Liver (tissue), 9 donors: ENCODE data around the gene NCS1. TPM values are rescaled to one million over a fixed set of nuclear protein-coding genes. Genes with fewer than 3 reads are reported as not detected.

ENCODE experiments used
- DNase-seq: peaks from one replicate; pipeline ENCODE4 v3.0.0-alpha.2; 2017; ENCODE audit warnings: low spot score
- H3K27ac ChIP-seq, 2 donors: one replicate each; pipeline ENCODE4 v1.7.0; 2013; ENCODE audit warnings: inconsistent platforms in 2 of 2, low read length in 2 of 2, control low read depth in 1 of 2, low read depth in 1 of 2, mild to moderate bottlenecking in 1 of 2
- H3K27me3 ChIP-seq, 4 donors: one replicate each; pipeline versions ENCODE4 v1.6.1 to v1.7.0; 2013; ENCODE audit warnings: low read length in 3 of 4, inconsistent platforms in 1 of 4, mild to moderate bottlenecking in 1 of 4, moderate library complexity in 1 of 4; ENCODE audit not compliant: control insufficient read depth in 4 of 4, insufficient read depth in 4 of 4
- H3K36me3 ChIP-seq, 4 donors: one replicate each; pipeline versions ENCODE4 v1.6.1 to v1.7.0; 2013; ENCODE audit warnings: low read length in 3 of 4, mild to moderate bottlenecking in 3 of 4, low read depth in 1 of 4, moderate library complexity in 1 of 4; ENCODE audit not compliant: control insufficient read depth in 4 of 4, insufficient read depth in 3 of 4
- H3K4me1 ChIP-seq, 4 donors: one replicate each; pipeline versions ENCODE4 v1.6.1 to v1.7.0; 2013; ENCODE audit warnings: low read length in 3 of 4, mild to moderate bottlenecking in 3 of 4, moderate library complexity in 1 of 4; ENCODE audit not compliant: control insufficient read depth in 4 of 4, insufficient read depth in 4 of 4
- H3K4me3 ChIP-seq, 3 donors: one replicate each; pipeline versions ENCODE4 v1.6.1 to v1.7.0; 2013; ENCODE audit warnings: low read length in 3 of 3, control low read depth in 1 of 3, low read depth in 1 of 3, mild to moderate bottlenecking in 1 of 3
- H3K9ac ChIP-seq, 2 donors: one replicate each; pipeline ENCODE4 v1.7.0; 2013; ENCODE audit warnings: low read length in 2 of 2, mild to moderate bottlenecking in 2 of 2, moderate library complexity in 2 of 2, control low read depth in 1 of 2, low read depth in 1 of 2
- H3K9me3 ChIP-seq, 4 donors: one replicate each; pipeline versions ENCODE4 v1.6.1 to v1.7.0; 2013; ENCODE audit warnings: low read length in 3 of 4; ENCODE audit not compliant: control insufficient read depth in 4 of 4
- EGR1 ChIP-seq, 2 donors: IDR thresholded peaks; 2 replicates each; pipeline ENCODE4 v1.6.1; 2016 to 2018; ENCODE audit warnings: antibody characterized with exemption in 2 of 2, low read depth in 2 of 2
- FOXA1 ChIP-seq: IDR thresholded peaks from 2 replicates; pipeline ENCODE4 v1.6.1; 2016; ENCODE audit warnings: antibody characterized with exemption
- FOXA2 ChIP-seq: IDR thresholded peaks from 2 replicates; pipeline ENCODE4 v1.6.1; 2016; ENCODE audit warnings: antibody characterized with exemption
- GABPA ChIP-seq, 2 donors: IDR thresholded peaks in 1 of 2; conservative IDR thresholded peaks in 1 of 2; 2 replicates each; pipeline ENCODE4 v1.6.1; 2016; ENCODE audit warnings: antibody characterized with exemption in 2 of 2, mild to moderate bottlenecking in 1 of 2, moderate library complexity in 1 of 2
- HNF4A ChIP-seq, 2 donors: conservative IDR thresholded peaks; 2 replicates each; pipeline ENCODE4 v1.6.1; 2016; ENCODE audit warnings: antibody characterized with exemption in 2 of 2, mild to moderate bottlenecking in 2 of 2
- HNF4G ChIP-seq: IDR thresholded peaks from 2 replicates; pipeline ENCODE4 v1.6.1; 2016; ENCODE audit warnings: antibody characterized with exemption
- JUND ChIP-seq, 2 donors: IDR thresholded peaks; 2 replicates each; pipeline ENCODE4 v1.6.1; 2016; ENCODE audit warnings: antibody characterized with exemption in 2 of 2
- NR2F2 ChIP-seq: IDR thresholded peaks from 2 replicates; pipeline ENCODE4 v1.6.1; 2016; ENCODE audit warnings: antibody characterized with exemption
- RAD21 ChIP-seq, 2 donors: IDR thresholded peaks; 2 replicates each; pipeline ENCODE4 v1.6.1; 2016; ENCODE audit warnings: antibody characterized with exemption in 2 of 2, mild to moderate bottlenecking in 2 of 2
- RXRA ChIP-seq, 2 donors: IDR thresholded peaks; 2 replicates each; pipeline ENCODE4 v1.6.1; 2017 to 2018; ENCODE audit warnings: antibody characterized with exemption in 2 of 2, mild to moderate bottlenecking in 1 of 2
- SP1 ChIP-seq: IDR thresholded peaks from 2 replicates; pipeline ENCODE4 v1.6.1; 2018; ENCODE audit warnings: antibody characterized with exemption, mild to moderate bottlenecking
- TAF1 ChIP-seq: conservative IDR thresholded peaks from 2 replicates; pipeline ENCODE4 v1.6.1; 2016; ENCODE audit warnings: antibody characterized with exemption, mild to moderate bottlenecking
- YY1 ChIP-seq: IDR thresholded peaks from 2 replicates; pipeline ENCODE4 v1.6.1; 2016; ENCODE audit warnings: antibody characterized with exemption, mild to moderate bottlenecking
- WGBS: extraction: QIAGEN DNeasy Blood & Tissue Kit; methylation state at CpG from one replicate; pipeline ENCODE4 v1.1.7; 2013; 5-methylcytosine and 5-hydroxymethylcytosine counted together
- polyA plus RNA-seq, 2 donors: library from polyadenylated mRNA; stranded (reverse) in 1 of 2; unstranded in 1 of 2; fragments of 200-250 nt in 1 of 2; fragments of >200 nt in 1 of 2; fragmentation: Nextera tagmentation in 1 of 2; extraction: Ambion mirVana in 1 of 2; gene quantifications; one replicate each; pipeline versions ENCODE4 v1.2.1 to v1.2.3, GENCODE V29; 2013 to 2015
- total RNA-seq, 2 donors: library from RNA; depleted of rRNA; stranded (reverse); fragments of >200 nt; gene quantifications; one replicate each; pipeline ENCODE4 v1.2.3, GENCODE V29; 2014
- TF ChIP-seq, protein P1 (sequence below): fragments of 150-350 bp; IDR thresholded peaks from 2 replicates; pipeline ENCODE4 v1.5.1; 2017; ENCODE audit warnings: improper control_type of control experiment, low read depth, low read length; ENCODE audit not compliant: missing input control
- TF ChIP-seq, protein P2 (sequence below): IDR thresholded peaks from 2 replicates; pipeline ENCODE4 v1.6.1; 2016; ENCODE audit warnings: antibody characterized with exemption, mild to moderate bottlenecking
- TF ChIP-seq, protein P3 (sequence below): IDR thresholded peaks from 2 replicates; pipeline ENCODE4 v1.6.1; 2016; ENCODE audit warnings: antibody characterized with exemption
- TF ChIP-seq, protein P4 (sequence below): IDR thresholded peaks from 2 replicates; pipeline ENCODE4 v1.6.1; 2016; ENCODE audit warnings: antibody characterized with exemption
- TF ChIP-seq, protein P5 (sequence below): IDR thresholded peaks from 2 replicates; pipeline ENCODE4 v1.6.1; 2016; ENCODE audit warnings: antibody characterized with exemption
- donor health status: healthy.
- donor health status: healthy.
- donor health status: healthy.
- donor health status: healthy.
- donor health status: healthy.

NCS1 gene
- total and polyA plus RNA-seq, 4 donors, result 0.35 to 2.5 (median 1.2) TPM

DNA sequence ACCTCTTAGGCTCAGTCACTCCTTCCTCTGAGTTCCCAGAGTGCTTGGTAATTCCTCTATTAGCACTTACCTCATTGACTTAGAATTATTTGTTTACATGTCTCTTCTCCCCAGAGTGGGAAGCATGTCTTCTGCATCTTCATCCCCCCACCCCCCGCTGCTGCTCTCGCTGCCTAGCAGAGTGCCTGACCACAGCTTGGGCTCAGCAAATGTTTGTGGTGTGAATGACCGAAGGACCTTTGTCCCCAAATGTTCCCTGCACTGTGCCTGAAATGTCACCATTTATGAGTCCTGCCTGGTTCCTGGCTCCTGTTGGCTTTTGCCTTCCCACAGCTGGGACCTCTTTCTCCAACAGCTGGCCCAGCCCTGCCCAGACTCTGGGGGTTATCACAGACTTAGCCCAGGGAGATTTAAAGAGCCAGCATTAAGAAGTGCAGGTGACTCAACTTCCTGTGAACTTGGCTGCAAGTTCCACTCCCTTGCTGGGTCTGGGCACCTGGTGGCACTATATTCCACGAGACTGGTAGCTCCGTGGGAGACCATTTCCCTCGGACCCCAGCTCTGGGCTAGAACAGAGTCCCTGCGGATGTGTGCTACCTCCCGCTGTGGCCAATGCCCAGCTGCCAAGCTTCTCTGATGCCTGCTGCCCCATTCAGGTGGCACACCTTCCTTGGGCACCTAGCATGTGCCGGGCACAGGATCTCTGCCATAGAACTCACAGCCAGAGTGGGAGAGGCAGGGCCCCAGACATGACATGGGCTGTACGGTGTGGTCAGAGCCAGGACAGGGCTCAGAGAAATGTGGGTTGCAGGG lies 91.6 kb downstream of the NCS1 start:
- Histone ChIP-seq H3K9me3 (no peaks in the 10 kb centered on the region), H3K4me1 (peaks cover 18 to 49% (median 32%) of the 10 kb centered on the region in 4 donors), H3K27me3 (peaks cover 0 to 2% (median 0%) of the 10 kb centered on the region in 4 donors), H3K27ac (no peak overlapping the region), H3K9ac (no peak overlapping the region), H3K36me3 (no peaks in the 10 kb centered on the region), H3K4me3 (no peak overlapping the region)
- TF ChIP-seq HNF4A (conservative IDR thresholded peaks at IDR 0.05) (peak; percentile 89 to 90), FOXA2 (peak; percentile 63), JUND (IDR thresholded peaks at IDR 0.05) (peak in 1 of 2 donors; percentile 57), SP1 (peak; percentile 98), RXRA (IDR thresholded peaks at IDR 0.05) (peak; percentile 100), TAF1 (no peak), EGR1 (IDR thresholded peaks at IDR 0.05; ENCODE audit: low read depth in 2 of 2) (no peak), NR2F2 (no peak), GABPA (IDR thresholded peaks at IDR 0.05 in 1 of 2, conservative IDR thresholded peaks at IDR 0.05 in 1 of 2) (peak in 1 of 2 donors; percentile 18), FOXA1 (peak; percentile 46), YY1 (peak; percentile 82), RAD21 (IDR thresholded peaks at IDR 0.05) (peak; percentile 51 to 67), HNF4G (peak; percentile 75)
- TF ChIP-seq, protein P1, sequence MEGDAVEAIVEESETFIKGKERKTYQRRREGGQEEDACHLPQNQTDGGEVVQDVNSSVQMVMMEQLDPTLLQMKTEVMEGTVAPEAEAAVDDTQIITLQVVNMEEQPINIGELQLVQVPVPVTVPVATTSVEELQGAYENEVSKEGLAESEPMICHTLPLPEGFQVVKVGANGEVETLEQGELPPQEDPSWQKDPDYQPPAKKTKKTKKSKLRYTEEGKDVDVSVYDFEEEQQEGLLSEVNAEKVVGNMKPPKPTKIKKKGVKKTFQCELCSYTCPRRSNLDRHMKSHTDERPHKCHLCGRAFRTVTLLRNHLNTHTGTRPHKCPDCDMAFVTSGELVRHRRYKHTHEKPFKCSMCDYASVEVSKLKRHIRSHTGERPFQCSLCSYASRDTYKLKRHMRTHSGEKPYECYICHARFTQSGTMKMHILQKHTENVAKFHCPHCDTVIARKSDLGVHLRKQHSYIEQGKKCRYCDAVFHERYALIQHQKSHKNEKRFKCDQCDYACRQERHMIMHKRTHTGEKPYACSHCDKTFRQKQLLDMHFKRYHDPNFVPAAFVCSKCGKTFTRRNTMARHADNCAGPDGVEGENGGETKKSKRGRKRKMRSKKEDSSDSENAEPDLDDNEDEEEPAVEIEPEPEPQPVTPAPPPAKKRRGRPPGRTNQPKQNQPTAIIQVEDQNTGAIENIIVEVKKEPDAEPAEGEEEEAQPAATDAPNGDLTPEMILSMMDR, result no peak
- TF ChIP-seq, protein P2, sequence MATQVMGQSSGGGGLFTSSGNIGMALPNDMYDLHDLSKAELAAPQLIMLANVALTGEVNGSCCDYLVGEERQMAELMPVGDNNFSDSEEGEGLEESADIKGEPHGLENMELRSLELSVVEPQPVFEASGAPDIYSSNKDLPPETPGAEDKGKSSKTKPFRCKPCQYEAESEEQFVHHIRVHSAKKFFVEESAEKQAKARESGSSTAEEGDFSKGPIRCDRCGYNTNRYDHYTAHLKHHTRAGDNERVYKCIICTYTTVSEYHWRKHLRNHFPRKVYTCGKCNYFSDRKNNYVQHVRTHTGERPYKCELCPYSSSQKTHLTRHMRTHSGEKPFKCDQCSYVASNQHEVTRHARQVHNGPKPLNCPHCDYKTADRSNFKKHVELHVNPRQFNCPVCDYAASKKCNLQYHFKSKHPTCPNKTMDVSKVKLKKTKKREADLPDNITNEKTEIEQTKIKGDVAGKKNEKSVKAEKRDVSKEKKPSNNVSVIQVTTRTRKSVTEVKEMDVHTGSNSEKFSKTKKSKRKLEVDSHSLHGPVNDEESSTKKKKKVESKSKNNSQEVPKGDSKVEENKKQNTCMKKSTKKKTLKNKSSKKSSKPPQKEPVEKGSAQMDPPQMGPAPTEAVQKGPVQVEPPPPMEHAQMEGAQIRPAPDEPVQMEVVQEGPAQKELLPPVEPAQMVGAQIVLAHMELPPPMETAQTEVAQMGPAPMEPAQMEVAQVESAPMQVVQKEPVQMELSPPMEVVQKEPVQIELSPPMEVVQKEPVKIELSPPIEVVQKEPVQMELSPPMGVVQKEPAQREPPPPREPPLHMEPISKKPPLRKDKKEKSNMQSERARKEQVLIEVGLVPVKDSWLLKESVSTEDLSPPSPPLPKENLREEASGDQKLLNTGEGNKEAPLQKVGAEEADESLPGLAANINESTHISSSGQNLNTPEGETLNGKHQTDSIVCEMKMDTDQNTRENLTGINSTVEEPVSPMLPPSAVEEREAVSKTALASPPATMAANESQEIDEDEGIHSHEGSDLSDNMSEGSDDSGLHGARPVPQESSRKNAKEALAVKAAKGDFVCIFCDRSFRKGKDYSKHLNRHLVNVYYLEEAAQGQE, result no peak
- TF ChIP-seq, protein P3, sequence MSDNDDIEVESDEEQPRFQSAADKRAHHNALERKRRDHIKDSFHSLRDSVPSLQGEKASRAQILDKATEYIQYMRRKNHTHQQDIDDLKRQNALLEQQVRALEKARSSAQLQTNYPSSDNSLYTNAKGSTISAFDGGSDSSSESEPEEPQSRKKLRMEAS, result peak; percentile 48
- TF ChIP-seq, protein P4, sequence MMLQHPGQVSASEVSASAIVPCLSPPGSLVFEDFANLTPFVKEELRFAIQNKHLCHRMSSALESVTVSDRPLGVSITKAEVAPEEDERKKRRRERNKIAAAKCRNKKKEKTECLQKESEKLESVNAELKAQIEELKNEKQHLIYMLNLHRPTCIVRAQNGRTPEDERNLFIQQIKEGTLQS, result no peak
- TF ChIP-seq, protein P5, sequence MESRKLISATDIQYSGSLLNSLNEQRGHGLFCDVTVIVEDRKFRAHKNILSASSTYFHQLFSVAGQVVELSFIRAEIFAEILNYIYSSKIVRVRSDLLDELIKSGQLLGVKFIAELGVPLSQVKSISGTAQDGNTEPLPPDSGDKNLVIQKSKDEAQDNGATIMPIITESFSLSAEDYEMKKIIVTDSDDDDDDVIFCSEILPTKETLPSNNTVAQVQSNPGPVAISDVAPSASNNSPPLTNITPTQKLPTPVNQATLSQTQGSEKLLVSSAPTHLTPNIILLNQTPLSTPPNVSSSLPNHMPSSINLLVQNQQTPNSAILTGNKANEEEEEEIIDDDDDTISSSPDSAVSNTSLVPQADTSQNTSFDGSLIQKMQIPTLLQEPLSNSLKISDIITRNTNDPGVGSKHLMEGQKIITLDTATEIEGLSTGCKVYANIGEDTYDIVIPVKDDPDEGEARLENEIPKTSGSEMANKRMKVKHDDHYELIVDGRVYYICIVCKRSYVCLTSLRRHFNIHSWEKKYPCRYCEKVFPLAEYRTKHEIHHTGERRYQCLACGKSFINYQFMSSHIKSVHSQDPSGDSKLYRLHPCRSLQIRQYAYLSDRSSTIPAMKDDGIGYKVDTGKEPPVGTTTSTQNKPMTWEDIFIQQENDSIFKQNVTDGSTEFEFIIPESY, result peak; percentile 54
- 57% methylated on average over 10 of the region's 10 CpGs for WGBS
- no peak for DNase-seq
